Keratinocyte (primary cell): ENCODE measurements around the gene NT5M. TPM values are rescaled to one million over a fixed set of nuclear protein-coding genes. Genes with fewer than 3 reads are reported as not detected.
"Not testable (repeated sequence)": the region's sequence is repeated elsewhere in the genome, so short reads cannot be mapped to it uniquely, and the experiment has no call there.

Experiments
- DNase-seq: peaks from one replicate; pipeline ENCODE4 v3.0.0-alpha.2; 2011; ENCODE audit warnings: low read depth, missing footprints, low spot score
- FAIRE-seq: peaks from 2 replicates; lab custom pipeline; 2011; peaks lifted over from hg19 to GRCh38; lab: Jason Lieb, UNC
- H2AFZ ChIP-seq: 2 replicates; pipeline ENCODE4 v1.6.0; 2012; ENCODE audit warnings: low read length, control low read depth, inconsistent platforms; ENCODE audit not compliant: control insufficient read depth
- H3K27ac ChIP-seq: 2 replicates; pipeline ENCODE4 v1.5.1; 2011; ENCODE audit warnings: low read length; ENCODE audit not compliant: control insufficient read depth, insufficient read depth
- H3K27me3 ChIP-seq: 3 replicates; pipeline ENCODE4 v1.6.0; 2011; ENCODE audit warnings: low read length; ENCODE audit not compliant: control insufficient read depth, insufficient read depth; ENCODE audit errors: extremely low read depth
- H3K36me3 ChIP-seq, 2 experiments: 2 replicates in 1 of 2; 3 replicates in 1 of 2; pipeline ENCODE4 v1.5.1; 2011; ENCODE audit warnings: low read length in 2 of 2, mild to moderate bottlenecking in 1 of 2; ENCODE audit not compliant: control insufficient read depth in 2 of 2, insufficient read depth in 2 of 2; ENCODE audit errors: extremely low read depth in 1 of 2
- H3K4me1 ChIP-seq: 3 replicates; pipeline ENCODE4 v1.5.1; 2011; ENCODE audit warnings: low read length; ENCODE audit not compliant: control insufficient read depth, insufficient read depth; ENCODE audit errors: extremely low read depth
- H3K4me2 ChIP-seq: 3 replicates; pipeline ENCODE4 v1.6.0; 2011; ENCODE audit warnings: low read depth, low read length; ENCODE audit not compliant: control insufficient read depth, insufficient read depth; ENCODE audit errors: extremely low read depth
- H3K4me3 ChIP-seq, 3 experiments: fragments of 200-600 bp in 1 of 3; sonication (generic) in 1 of 3; 2 replicates in 2 of 3; 3 replicates in 1 of 3; pipeline ENCODE4 v1.5.1; 2011 to 2016; ENCODE audit warnings: low read length in 3 of 3, mild to moderate bottlenecking in 3 of 3, control low read depth in 2 of 3, inconsistent platforms in 1 of 3, low read depth in 1 of 3, mixed read lengths in 1 of 3, mixed run types in 1 of 3, moderate library complexity in 1 of 3; ENCODE audit not compliant: control insufficient read depth in 2 of 3, insufficient read depth in 2 of 3; ENCODE audit errors: extremely low read depth in 1 of 3
- H3K79me2 ChIP-seq: 2 replicates; pipeline ENCODE4 v1.6.0; 2012; ENCODE audit warnings: low read length; ENCODE audit not compliant: control insufficient read depth, insufficient read depth
- H3K9ac ChIP-seq: 3 replicates; pipeline ENCODE4 v1.6.0; 2011; ENCODE audit warnings: low read length; ENCODE audit not compliant: control insufficient read depth, insufficient read depth; ENCODE audit errors: extremely low read depth
- H3K9me1 ChIP-seq: 3 replicates; pipeline ENCODE4 v1.6.0; 2011; ENCODE audit warnings: low read length; ENCODE audit not compliant: control insufficient read depth, insufficient read depth; ENCODE audit errors: extremely low read depth
- H3K9me3 ChIP-seq: 2 replicates; pipeline ENCODE4 v1.5.1; 2012; ENCODE audit warnings: low read depth, low read length; ENCODE audit not compliant: control insufficient read depth
- H4K20me1 ChIP-seq: 3 replicates; pipeline ENCODE4 v1.6.0; 2011; ENCODE audit warnings: low read length; ENCODE audit not compliant: control insufficient read depth, insufficient read depth; ENCODE audit errors: extremely low read depth
- EZH2 ChIP-seq: IDR thresholded peaks from one replicate; pipeline ENCODE4 v1.6.1; 2012; ENCODE audit warnings: inconsistent platforms, mild to moderate bottlenecking, low read length, moderate library complexity
- dilution Hi-C: fragments of 300-500 bp; cut with MboI; formaldehyde crosslinking; loops from one replicate; pipeline ENCODE4 v1.7.0; 2020; ENCODE audit warnings: low sequenced_read_pairs; ENCODE audit not compliant: extremely low pct_ligation_motif_present
- polyA plus RNA-seq, 5 experiments: library from polyadenylated mRNA; depleted of rRNA in 3 of 5; stranded (reverse) in 3 of 5; stranded (forward) in 1 of 5; unstranded in 1 of 5; fragments of >200 nt; gene quantifications; 1 replicate in 1 of 5; 2 replicates in 3 of 5; 3 replicates in 1 of 5; pipeline versions ENCODE4 v1.2.1 to v1.2.3, GENCODE V29; 2011 to 2012; ENCODE audit warnings: missing spikeins in 2 of 5, low read depth in 1 of 5, low replicate concordance in 1 of 5
- TF ChIP-seq, protein P1 (sequence below), 3 experiments: IDR thresholded peaks in 1 of 3; conservative IDR thresholded peaks in 1 of 3; optimal IDR thresholded peaks in 1 of 3; 2 replicates in 2 of 3; 3 replicates in 1 of 3; pipeline versions ENCODE3 to v1.5.1; 2011; ENCODE audit warnings: low read length in 3 of 3, mild to moderate bottlenecking in 3 of 3, moderate library complexity in 2 of 3, control low read depth in 1 of 3, inconsistent platforms in 1 of 3; ENCODE audit not compliant: insufficient read depth in 2 of 3; ENCODE audit errors: extremely low read depth in 1 of 3

Gene NT5M
- polyA plus RNA-seq, 1 donor (not counting 4 experiments of a cell fraction or from before 2014, with no cell fraction given) = 0.16 TPM

DNA sequence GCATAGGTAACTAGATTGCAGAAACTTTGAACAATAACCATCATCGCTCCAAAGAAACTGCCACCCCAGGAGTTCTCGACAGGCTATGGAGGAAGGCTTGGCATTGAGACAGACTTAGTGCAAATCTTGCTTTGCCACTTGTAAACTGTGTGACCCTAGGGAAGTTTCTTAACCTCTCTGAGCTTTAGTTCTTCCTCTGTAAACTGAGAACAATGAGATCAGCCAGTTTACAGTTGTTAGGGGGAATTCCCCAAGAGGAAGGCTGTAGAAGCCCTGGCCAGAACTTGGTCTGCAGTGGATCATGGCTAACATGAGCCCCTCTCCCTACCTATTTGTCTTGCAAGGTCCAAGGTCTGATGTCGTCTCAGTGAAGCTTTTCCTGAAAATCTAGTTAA, 78.9 kb downstream of the NT5M start:
- Histone ChIP-seq H3K27ac (no peak overlapping the region), H4K20me1 (no peaks in the 10 kb centered on the region), H3K4me2 (no peak overlapping the region), H3K36me3 (no peaks in the 10 kb centered on the region), H3K27me3 (peaks cover 50% of the 10 kb centered on the region), H3K4me1 (peaks cover 4% of the 10 kb centered on the region), H3K9ac (no peak overlapping the region), H2AFZ (no peak overlapping the region), H3K4me3 (no peak overlapping the region), H3K79me2 (no peaks in the 10 kb centered on the region), H3K9me3 (no peaks in the 10 kb centered on the region), H3K9me1 (no peaks in the 10 kb centered on the region)
- TF ChIP-seq, protein P1, sequence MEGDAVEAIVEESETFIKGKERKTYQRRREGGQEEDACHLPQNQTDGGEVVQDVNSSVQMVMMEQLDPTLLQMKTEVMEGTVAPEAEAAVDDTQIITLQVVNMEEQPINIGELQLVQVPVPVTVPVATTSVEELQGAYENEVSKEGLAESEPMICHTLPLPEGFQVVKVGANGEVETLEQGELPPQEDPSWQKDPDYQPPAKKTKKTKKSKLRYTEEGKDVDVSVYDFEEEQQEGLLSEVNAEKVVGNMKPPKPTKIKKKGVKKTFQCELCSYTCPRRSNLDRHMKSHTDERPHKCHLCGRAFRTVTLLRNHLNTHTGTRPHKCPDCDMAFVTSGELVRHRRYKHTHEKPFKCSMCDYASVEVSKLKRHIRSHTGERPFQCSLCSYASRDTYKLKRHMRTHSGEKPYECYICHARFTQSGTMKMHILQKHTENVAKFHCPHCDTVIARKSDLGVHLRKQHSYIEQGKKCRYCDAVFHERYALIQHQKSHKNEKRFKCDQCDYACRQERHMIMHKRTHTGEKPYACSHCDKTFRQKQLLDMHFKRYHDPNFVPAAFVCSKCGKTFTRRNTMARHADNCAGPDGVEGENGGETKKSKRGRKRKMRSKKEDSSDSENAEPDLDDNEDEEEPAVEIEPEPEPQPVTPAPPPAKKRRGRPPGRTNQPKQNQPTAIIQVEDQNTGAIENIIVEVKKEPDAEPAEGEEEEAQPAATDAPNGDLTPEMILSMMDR (optimal IDR thresholded peaks at IDR 0.05 in 1 of 3, IDR thresholded peaks at IDR 0.05 in 1 of 3, conservative IDR thresholded peaks at IDR 0.05 in 1 of 3; ENCODE audit: extremely low read depth in 1 of 3, insufficient read depth in 2 of 3, low read length in 3 of 3) = no peak
- TF ChIP-seq EZH2 = no peak
- dilution Hi-C loops = no loop called here
- DNase-seq = no peak
- no peak for FAIRE-seq

- Histone ChIP-seq H3K36me3 (no peaks in the 10 kb centered on the region), H3K9ac (no peak overlapping the region), H3K4me2 (no peak overlapping the region), H2AFZ (no peak overlapping the region), H3K79me2 (no peaks in the 10 kb centered on the region), H3K4me3 (no peak overlapping the region), H4K20me1 (no peaks in the 10 kb centered on the region), H3K27ac (no peak overlapping the region), H3K4me1 (peaks cover 13% of the 10 kb centered on the region), H3K9me3 (no peaks in the 10 kb centered on the region), H3K9me1 (peaks cover 6% of the 10 kb centered on the region), H3K27me3 (peaks cover 41% of the 10 kb centered on the region)
- no peak for FAIRE-seq
- TF ChIP-seq EZH2 = no peak
- dilution Hi-C loops = no loop called here
- no peak for DNase-seq
Measured at GRCh38 chr17:17382971-17383370, 79.8 kb downstream of the NT5M start.

GRCh38 chr17:17383431-17384290, 80.5 kb downstream of the NT5M start:
- FAIRE-seq, H3K4me2 ChIP-seq, H3K4me3 ChIP-seq, DNase-seq, H2AFZ ChIP-seq, H3K27ac ChIP-seq, H3K9me3 ChIP-seq, H3K9me1 ChIP-seq, H3K9ac ChIP-seq, H3K79me2 ChIP-seq, dilution Hi-C loops, H4K20me1 ChIP-seq, H3K36me3 ChIP-seq: not testable (repeated sequence)
- peaks cover 15% of the 10 kb centered on the region for H3K4me1 ChIP-seq
- H3K27me3 ChIP-seq = peaks cover 37% of the 10 kb centered on the region
